GM12878 (cell line): ENCODE measurements around the gene SORBS1. TPM values are rescaled to one million over a fixed set of nuclear protein-coding genes. Genes with fewer than 3 reads are reported as not detected.

Experiments used
- ATAC-seq: fragments of 200-7000 bp; cut with Tn5 transposase; 3 replicates; pipeline ENCODE4 v1.9.1; 2020; ENCODE audit warnings: mild to moderate bottlenecking, moderate library complexity
- BruUV-seq: library from RNA; stranded (reverse); fragments of 400-500 nt; replicated peaks from 2 replicates; lab custom pipeline; 2021; lab: Mats Ljungman, UMichigan
- CTCF ChIA-PET: fragments of 300-600 bp; sonication (Branson Sonifier 250); formaldehyde crosslinking; extraction: SDS; loops from one replicate; lab custom pipeline; 2021; ENCODE audit warnings: inconsistent platforms; lab: Yijun Ruan, JAX
- POLR2A ChIA-PET: fragments of 350-600 bp; formaldehyde crosslinking; extraction: SDS; loops from one replicate; lab custom pipeline; 2021; ENCODE audit warnings: inconsistent platforms; lab: Charles Lee
- RAD21 ChIA-PET: fragments of 300-600 bp; sonication (Branson Sonifier 250); formaldehyde crosslinking; loops from one replicate; lab custom pipeline; 2023; ENCODE audit warnings: antibody characterized with exemption; ENCODE audit not compliant: unreplicated experiment; lab: Charles Lee
- SMC1A ChIA-PET: fragments of 300-600 bp; sonication (Branson Sonifier 250); formaldehyde crosslinking; loops from one replicate; lab custom pipeline; 2023; ENCODE audit not compliant: unreplicated experiment, uncharacterized antibody; lab: Charles Lee
- DNase-seq: peaks from one replicate; pipeline ENCODE4 v3.0.0-alpha.2; 2011; ENCODE audit warnings: low read depth, low spot score
- FAIRE-seq: peaks from 3 replicates; lab custom pipeline; 2011; peaks lifted over from hg19 to GRCh38; lab: Jason Lieb, UNC
- H2AFZ ChIP-seq: 2 replicates; pipeline ENCODE4 v1.6.0; 2011; ENCODE audit warnings: low read depth, low read length, control low read depth; ENCODE audit not compliant: control insufficient read depth
- H3K27ac ChIP-seq: 2 replicates; pipeline ENCODE4 v1.5.1; 2011; ENCODE audit warnings: control low read depth; ENCODE audit not compliant: control insufficient read depth, insufficient read depth
- H3K27me3 ChIP-seq, 2 experiments: replicated peaks in 1 of 2; 2 replicates each; pipeline versions ENCODE4 v1.6.0 to v1.6.1; 2011; ENCODE audit warnings: low read length in 1 of 2; ENCODE audit not compliant: control insufficient read depth in 2 of 2, insufficient read depth in 2 of 2
- H3K36me3 ChIP-seq, 2 experiments: 2 replicates each; pipeline ENCODE4 v1.5.1; 2011; ENCODE audit warnings: low read length in 1 of 2; ENCODE audit not compliant: control insufficient read depth in 2 of 2, insufficient read depth in 2 of 2
- H3K4me1 ChIP-seq: 2 replicates; pipeline ENCODE4 v1.6.1; 2011; ENCODE audit warnings: mild to moderate bottlenecking, low read length, moderate library complexity, mixed read lengths; ENCODE audit not compliant: control insufficient read depth, insufficient read depth
- H3K4me2 ChIP-seq: 2 replicates; pipeline ENCODE4 v1.6.0; 2011; ENCODE audit warnings: control low read depth; ENCODE audit not compliant: control insufficient read depth, insufficient read depth
- H3K4me3 ChIP-seq: fragments of 200-600 bp; sonication (generic); 2 replicates; pipeline ENCODE4 v1.5.1; 2016
- H3K79me2 ChIP-seq: 2 replicates; pipeline ENCODE4 v1.6.0; 2011; ENCODE audit warnings: low read length; ENCODE audit not compliant: control insufficient read depth, insufficient read depth
- H3K9ac ChIP-seq: 2 replicates; pipeline ENCODE4 v1.8.0; 2011; ENCODE audit warnings: low read length, control low read depth, mixed read lengths; ENCODE audit not compliant: control insufficient read depth, insufficient read depth
- H3K9me3 ChIP-seq: replicated peaks from 3 replicates; pipeline ENCODE4 v1.5.1; 2011; ENCODE audit warnings: mild to moderate bottlenecking, low read length; ENCODE audit not compliant: control insufficient read depth, insufficient read depth
- H4K20me1 ChIP-seq: 2 replicates; pipeline ENCODE4 v1.6.0; 2011; ENCODE audit not compliant: control insufficient read depth, insufficient read depth
- CEBPZ ChIP-seq: fragments of 150-350 bp; IDR thresholded peaks from 2 replicates; pipeline ENCODE4 v1.6.1; 2016; ENCODE audit warnings: low read depth, low read length
- ETV6 ChIP-seq, 2 experiments: fragments of 450-650 bp in 1 of 2; IDR thresholded peaks in 1 of 2; conservative IDR thresholded peaks in 1 of 2; 2 replicates each; pipeline ENCODE4 v1.6.1; 2014; ENCODE audit warnings: antibody characterized with exemption in 1 of 2, borderline replicate concordance in 1 of 2, low read depth in 1 of 2, mild to moderate bottlenecking in 1 of 2, moderate library complexity in 1 of 2
- EZH2 ChIP-seq: IDR thresholded peaks from 2 replicates; pipeline ENCODE4 v1.6.1; 2012; ENCODE audit warnings: low read depth, mild to moderate bottlenecking, control low read depth, inconsistent platforms, low read length, borderline replicate concordance; ENCODE audit not compliant: control insufficient read depth
- GABPA ChIP-seq: IDR thresholded peaks from 2 replicates; pipeline ENCODE4 v1.6.1; 2014; ENCODE audit warnings: antibody characterized with exemption, low read depth, mild to moderate bottlenecking, inconsistent platforms
- HSF1 ChIP-seq: fragments of 150-350 bp; IDR thresholded peaks from 2 replicates; pipeline ENCODE4 v1.6.1; 2014; ENCODE audit warnings: mild to moderate bottlenecking, low read depth, low read length
- IKZF1 ChIP-seq: fragments of 450-650 bp; conservative IDR thresholded peaks from 2 replicates; pipeline ENCODE4 v1.6.1; 2017; ENCODE audit warnings: antibody characterized with exemption, mild to moderate bottlenecking
- LARP7 ChIP-seq: fragments of 450-650 bp; IDR thresholded peaks from 2 replicates; pipeline ENCODE4 v1.6.1; 2017; ENCODE audit warnings: mild to moderate bottlenecking
- MYB ChIP-seq: fragments of 150-350 bp; IDR thresholded peaks from 2 replicates; pipeline ENCODE4 v1.6.1; 2014; ENCODE audit warnings: mild to moderate bottlenecking, low read depth, low read length, borderline replicate concordance
- PML ChIP-seq: IDR thresholded peaks from 2 replicates; pipeline ENCODE4 v1.6.1; 2012; ENCODE audit warnings: low read length, inconsistent platforms
- POU2F2 ChIP-seq: IDR thresholded peaks from 3 replicates; pipeline ENCODE4 v1.6.1; 2011; ENCODE audit warnings: low read depth, mild to moderate bottlenecking, low read length, borderline replicate concordance
- SP1 ChIP-seq: IDR thresholded peaks from one replicate; pipeline ENCODE4 v1.6.1; 2011; ENCODE audit warnings: low read depth, low read length
- SPI1 ChIP-seq: IDR thresholded peaks from 2 replicates; pipeline ENCODE4 v1.6.1; 2011; ENCODE audit warnings: low read depth, mild to moderate bottlenecking, low read length, moderate library complexity, borderline replicate concordance; ENCODE audit not compliant: insufficient read depth
- STAT1 ChIP-seq: fragments of 450-650 bp; conservative IDR thresholded peaks from 2 replicates; pipeline ENCODE4 v1.6.1; 2014; ENCODE audit warnings: antibody characterized with exemption, mild to moderate bottlenecking
- TBL1XR1 ChIP-seq: IDR thresholded peaks from 2 replicates; pipeline ENCODE4 v1.6.1; 2012; ENCODE audit warnings: low read depth, low read length, improper control_type of control experiment
- TCF12 ChIP-seq: IDR thresholded peaks from 2 replicates; pipeline ENCODE4 v1.6.1; 2011; ENCODE audit warnings: low read depth, mild to moderate bottlenecking, low read length
- WRNIP1 ChIP-seq: IDR thresholded peaks from 2 replicates; pipeline ENCODE4 v1.6.1; 2011; ENCODE audit warnings: low read depth, low read length, improper control_type of control experiment, borderline replicate concordance
- ZBTB4 ChIP-seq: fragments of 450-650 bp; formaldehyde crosslinking; IDR thresholded peaks from 2 replicates; pipeline ENCODE4 v1.4.0; 2022; ENCODE audit warnings: mild to moderate bottlenecking, moderate library complexity
- WGBS: methylation state at CpG from one replicate; pipeline ENCODE4 v1.1.6; 2016; ENCODE audit warnings: low lambda C conversion rate; ENCODE audit not compliant: insufficient replicate concordance, insufficient coverage; ENCODE audit errors: missing lambda C conversion rate; 5-methylcytosine and 5-hydroxymethylcytosine counted together
- in situ Hi-C: fragments of 300-500 bp; cut with MboI; formaldehyde crosslinking; loops from 9 replicates; pipeline ENCODE4 v1.14.3; 2018; ENCODE audit warnings: mixed read lengths
- intact Hi-C: fragments of 100-400 bp; cut with micrococcal nuclease; formaldehyde crosslinking; loops from one replicate; pipeline ENCODE4 v1.14.2; 2022; ENCODE audit not compliant: unreplicated experiment
- polyA plus RNA-seq, 11 experiments: library from polyadenylated mRNA; depleted of rRNA in 4 of 11; unstranded in 6 of 11; stranded (reverse) in 5 of 11; fragments of >200 nt; fragmentation: Nextera tagmentation in 4 of 11; fragmentation: Illumina TruSeq in 1 of 11; extraction: Ambion mirVana in 4 of 11; extraction: Trizol in 1 of 11; gene quantifications; 1 replicate in 1 of 11; 2 replicates in 10 of 11; pipeline versions ENCODE4 v1.2.1 to v1.2.3, GENCODE V29; 2011 to 2016; ENCODE audit warnings: inconsistent platforms in 2 of 11, missing spikeins in 2 of 11, low read depth in 1 of 11
- total RNA-seq, 4 experiments: library from RNA; depleted of rRNA in 3 of 4; stranded (reverse); fragments of >200 nt in 3 of 4; fragmentation: Illumina TruSeq in 1 of 4; extraction: Trizol in 1 of 4; gene quantifications; 2 replicates each; pipeline versions ENCODE4 v1.2.1 to v1.2.3, GENCODE V29; 2013 to 2021

SORBS1 gene
- total and polyA plus RNA-seq, 10 of the 15 experiments (the other 5 are each of a cell fraction or from before 2014, with no cell fraction given) = 0.13 to 0.75 (median 0.39) TPM

- TF ChIP-seq CEBPZ (no peak), SP1 (no peak), SPI1 (no peak), ETV6 (conservative IDR thresholded peaks at IDR 0.05 in 1 of 2, IDR thresholded peaks at IDR 0.05 in 1 of 2; ENCODE audit: borderline replicate concordance in 1 of 2, low read depth in 1 of 2) (no peak), POU2F2 (no peak)
Observed at GRCh38 chr10:95327367-95327766, 233.8 kb downstream of the SORBS1 start (continued).

- no TSS peak for BruUV-seq
- no peak overlapping the region for H2AFZ ChIP-seq
- DNase-seq (no peak), FAIRE-seq (no peak), ATAC-seq (no peak)
- H3K36me3 ChIP-seq = no peaks in the 10 kb centered on the region
- no peaks in the 10 kb centered on the region for H3K79me2 ChIP-seq
- 100% methylated on average over 2 of the region's 2 CpGs for WGBS
- no peak overlapping the region for H3K27ac ChIP-seq
- H3K27me3 ChIP-seq = no peaks in the 10 kb centered on the region
- no peak overlapping the region for H3K9ac ChIP-seq
- CTCF ChIA-PET = no interaction called here
- RAD21 ChIA-PET = no interaction called here
- POLR2A ChIA-PET = no interaction called here
- H3K4me2 ChIP-seq = no peak overlapping the region
- no peaks in the 10 kb centered on the region for H3K9me3 ChIP-seq
- intact Hi-C loops = no loop called here
- no peaks in the 10 kb centered on the region for H4K20me1 ChIP-seq
- SMC1A ChIA-PET = interaction anchor here (0.5 to 0.7 kb wide), 2 partner anchors 38 to 65 kb away, joined by 3 to 4 read pairs; no protein-coding TSS in a partner anchor
- no peaks in the 10 kb centered on the region for H3K4me1 ChIP-seq
- H3K4me3 ChIP-seq = no peak overlapping the region
- in situ Hi-C loops = no loop called here
- TF ChIP-seq ZBTB4 (no peak), HSF1 (no peak), GABPA (no peak), IKZF1 (no peak), STAT1 (no peak), MYB (no peak), WRNIP1 (no peak), PML (no peak), LARP7 (no peak), TBL1XR1 (no peak), EZH2 (no peak), TCF12 (no peak)
Observed at GRCh38 chr10:95326396-95326795, 234.8 kb downstream of the SORBS1 start.
